Endodermal cell (in vitro differentiated cells): ENCODE results near the gene KRT14. TPM values are rescaled to one million over a fixed set of nuclear protein-coding genes. Genes with fewer than 3 reads are reported as not detected.
"Not testable (repeated sequence)": the region's sequence is repeated elsewhere in the genome, so short reads cannot be mapped to it uniquely, and the experiment has no call there.

Experiments used
- DNase-seq: peaks from one replicate; pipeline ENCODE4 v3.0.0-alpha.2; 2017
- H3K27ac ChIP-seq: 2 replicates; pipeline ENCODE4 v1.5.1; 2013; ENCODE audit warnings: mild to moderate bottlenecking, low read depth, low read length, moderate library complexity
- H3K27me3 ChIP-seq: 2 replicates; pipeline ENCODE4 v1.6.1; 2013; ENCODE audit warnings: mild to moderate bottlenecking, low read length, moderate library complexity; ENCODE audit not compliant: insufficient read depth, control insufficient read depth, poor library complexity, severe bottlenecking
- H3K36me3 ChIP-seq: 2 replicates; pipeline ENCODE4 v1.7.0; 2013; ENCODE audit warnings: mild to moderate bottlenecking, low read length, moderate library complexity; ENCODE audit not compliant: control insufficient read depth, insufficient read depth
- H3K4me1 ChIP-seq: one replicate; pipeline ENCODE4 v1.7.0; 2013; ENCODE audit warnings: low read length; ENCODE audit not compliant: control insufficient read depth, insufficient read depth
- H3K4me3 ChIP-seq: 2 replicates; pipeline ENCODE4 v1.5.1; 2013; ENCODE audit warnings: mild to moderate bottlenecking, low read length, moderate library complexity
- H3K9ac ChIP-seq: 2 replicates; pipeline ENCODE4 v1.6.1; 2013; ENCODE audit warnings: mild to moderate bottlenecking, low read length, moderate library complexity; ENCODE audit not compliant: poor library complexity, severe bottlenecking; ENCODE audit errors: extremely low read depth
- H3K9me3 ChIP-seq: 2 replicates; pipeline ENCODE4 v1.6.1; 2013; ENCODE audit warnings: mild to moderate bottlenecking, low read length, moderate library complexity; ENCODE audit not compliant: control insufficient read depth
- H3K27ac Mint-ChIP-seq: 2 replicates; pipeline ENCODE4 v1.8.0; 2020; ENCODE audit warnings: mixed read lengths
- H3K27me3 Mint-ChIP-seq: 2 replicates; pipeline ENCODE4 v1.8.0; 2021; ENCODE audit warnings: mild to moderate bottlenecking, mixed read lengths; ENCODE audit not compliant: insufficient read depth
- H3K36me3 Mint-ChIP-seq: 2 replicates; pipeline ENCODE4 v1.8.0; 2020; ENCODE audit warnings: low read depth, mixed read lengths
- H3K4me1 Mint-ChIP-seq: 2 replicates; pipeline ENCODE4 v1.8.0; 2020; ENCODE audit warnings: mixed read lengths
- H3K4me3 Mint-ChIP-seq: 2 replicates; pipeline ENCODE4 v1.8.0; 2020; ENCODE audit warnings: mild to moderate bottlenecking, moderate library complexity, mixed read lengths
- H3K9me3 Mint-ChIP-seq: 2 replicates; pipeline ENCODE4 v1.8.0; 2020; ENCODE audit warnings: mild to moderate bottlenecking, mixed read lengths
- CTCF ChIP-seq: fragments of 200-600 bp; sonication (generic); conservative IDR thresholded peaks from 2 replicates; pipeline ENCODE4 v1.5.0; 2021; ENCODE audit warnings: antibody characterized with exemption, mild to moderate bottlenecking
- WGBS, 2 experiments: methylation state at CpG; one replicate each; pipeline versions ENCODE4 v1.1.5 to v1.1.7; 2013; ENCODE audit warnings: missing lambda C conversion rate in 2 of 2, mixed read lengths in 1 of 2; ENCODE audit not compliant: insufficient coverage in 1 of 2, insufficient read length in 1 of 2; 5-methylcytosine and 5-hydroxymethylcytosine counted together
- total RNA-seq, 2 donors: library from RNA; stranded (reverse); fragmentation: NEBNext Ultra II Directional in 1 of 2; extraction: Animal tissue kit (Norgen Biotek cat#: 25700) in 1 of 2; gene quantifications; 2 replicates in 1 of 2; 3 replicates in 1 of 2; pipeline ENCODE4 v1.2.1, GENCODE V29; 2021

KRT14 gene
- total RNA-seq, 2 donors from 2014 or later, result not detected

DNA sequence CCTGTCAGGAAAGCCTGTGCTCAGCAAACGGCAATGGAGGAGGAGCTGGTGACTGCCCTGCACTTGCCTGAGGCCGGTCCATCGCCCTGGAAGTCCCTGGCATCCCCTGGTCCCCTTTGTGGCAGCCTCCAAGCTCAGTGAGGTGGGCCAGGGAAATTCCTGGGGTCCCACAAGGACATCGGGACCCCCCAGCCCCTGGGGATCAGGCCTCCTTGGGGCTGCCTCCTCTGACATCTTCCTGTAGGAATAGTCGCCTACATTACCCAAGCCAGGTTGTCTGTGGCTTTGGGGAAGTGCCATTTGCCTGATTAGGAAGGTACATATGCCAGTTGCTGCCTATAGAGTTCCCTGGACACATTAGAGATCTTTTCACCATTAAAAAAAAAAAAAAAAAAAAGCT, 7.7 kb downstream of the KRT14 start:
- Mint-ChIP-seq H3K9me3 (no peaks in the 10 kb centered on the region), H3K27me3 (peaks cover 38% of the 10 kb centered on the region), H3K4me3 (no peak overlapping the region), H3K27ac (no peak overlapping the region), H3K36me3 (no peaks in the 10 kb centered on the region), H3K4me1 (peaks cover 12% of the 10 kb centered on the region)
- Histone ChIP-seq H3K27ac (no peak overlapping the region), H3K27me3 (no peaks in the 10 kb centered on the region), H3K36me3 (no peaks in the 10 kb centered on the region), H3K4me1 (peaks cover 4% of the 10 kb centered on the region), H3K9ac (no peak overlapping the region), H3K9me3 (no peaks in the 10 kb centered on the region), H3K4me3 (no peak overlapping the region)
- no peak for DNase-seq
- WGBS, 2 experiments, result 84 to 100% methylated on average over 1 to 5 of the region's 5 CpGs
- no peak for TF ChIP-seq CTCF

- no peak for TF ChIP-seq CTCF
- H3K9me3 ChIP-seq, result no peaks in the 10 kb centered on the region
- no peaks in the 10 kb centered on the region for H3K36me3 ChIP-seq
- H3K9ac ChIP-seq, result no peak overlapping the region
- Mint-ChIP-seq H3K36me3 (no peaks in the 10 kb centered on the region), H3K27me3 (peaks cover 40% of the 10 kb centered on the region), H3K27ac (no peak overlapping the region), H3K9me3 (no peaks in the 10 kb centered on the region), H3K4me1 (peaks cover 12% of the 10 kb centered on the region), H3K4me3 (no peak overlapping the region)
- no peaks in the 10 kb centered on the region for H3K27me3 ChIP-seq
- no CpG with 5 or more reads among the region's 1 CpG for WGBS, 2 experiments
- H3K4me3 ChIP-seq, result no peak overlapping the region
- no peak overlapping the region for H3K27ac ChIP-seq
- peaks cover 4% of the 10 kb centered on the region for H3K4me1 ChIP-seq
- DNase-seq, result no peak
Measured at GRCh38 chr17:41578538-41578937, 8.2 kb downstream of the KRT14 start.

DNA sequence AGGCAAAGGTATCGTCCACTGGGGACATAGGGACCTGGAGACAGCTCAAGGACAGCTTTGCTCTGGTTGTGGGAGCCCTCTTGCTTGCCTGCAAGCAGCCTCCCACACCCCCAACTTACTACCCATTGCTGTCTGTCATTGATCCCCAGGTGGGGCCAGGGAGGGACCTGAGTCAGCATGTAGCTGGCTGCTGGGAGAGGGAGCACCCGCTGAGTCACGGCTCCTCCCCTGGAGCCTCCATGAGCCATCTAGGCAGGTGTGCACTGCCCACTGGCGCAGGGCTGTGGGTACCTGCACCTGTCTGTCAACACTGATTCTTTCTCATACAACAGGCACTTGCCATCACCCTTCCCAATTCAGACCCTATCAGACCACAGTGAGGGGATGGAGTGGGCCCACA, 10.0 kb downstream of the KRT14 start:
- H3K9ac ChIP-seq, H3K4me1 Mint-ChIP-seq, DNase-seq, H3K36me3 ChIP-seq, H3K4me3 Mint-ChIP-seq, H3K27ac Mint-ChIP-seq, H3K36me3 Mint-ChIP-seq, H3K9me3 Mint-ChIP-seq, H3K9me3 ChIP-seq, H3K4me3 ChIP-seq, H3K4me1 ChIP-seq, H3K27ac ChIP-seq, H3K27me3 ChIP-seq: not testable (repeated sequence)
- H3K27me3 Mint-ChIP-seq, result peaks cover 44% of the 10 kb centered on the region
- 85% methylated on average over 4 of the region's 4 CpGs; no CpG with 5 or more reads in 1 of the 2 experiments for WGBS, 2 experiments

GRCh38 chr17:41575336-41575735, 11.4 kb downstream of the KRT14 start:
- 50 to 76% methylated on average over 1 to 3 of the region's 3 CpGs for WGBS, 2 experiments
- no peak overlapping the region for H3K9ac ChIP-seq
- H3K27ac ChIP-seq, result no peak overlapping the region
- Mint-ChIP-seq H3K27me3 (peaks cover 47% of the 10 kb centered on the region), H3K4me3 (no peak overlapping the region), H3K4me1 (peaks cover 7% of the 10 kb centered on the region), H3K36me3 (no peaks in the 10 kb centered on the region), H3K9me3 (no peaks in the 10 kb centered on the region), H3K27ac (no peak overlapping the region)
- no peaks in the 10 kb centered on the region for H3K36me3 ChIP-seq
- no peaks in the 10 kb centered on the region for H3K9me3 ChIP-seq
- DNase-seq, result no peak
- H3K4me1 ChIP-seq, result peaks cover 4% of the 10 kb centered on the region
- TF ChIP-seq CTCF, result no peak
- no peaks in the 10 kb centered on the region for H3K27me3 ChIP-seq
- no peak overlapping the region for H3K4me3 ChIP-seq
